ENCODE results near the gene TRAF7.
"Not testable (repeated sequence)": the region's sequence is repeated elsewhere in the genome, so short reads cannot be mapped to it uniquely, and the experiment has no call there.

TRAF7 gene

GRCh38 chr16:2129251-2129650, 26.3 kb upstream of the TRAF7 start:
- not testable (repeated sequence) for H3K36me3 ChIP-seq (ENCODE audit: control insufficient read depth in 2 of 2, insufficient read depth in 2 of 2, low read length in 2 of 2); H3K9me3 ChIP-seq (ENCODE audit: control insufficient read depth in 2 of 2, low read length in 2 of 2); H3K27me3 ChIP-seq (ENCODE audit: control insufficient read depth in 2 of 2, insufficient read depth in 2 of 2, low read length in 2 of 2); H3K27ac ChIP-seq (ENCODE audit: low read depth in 2 of 2, low read length in 2 of 2); H3K9ac ChIP-seq (ENCODE audit: low read depth in 1 of 2, low read length in 2 of 2); H3K4me3 ChIP-seq (ENCODE audit: low read length in 2 of 2)
- peaks cover 15 to 27% of the 10 kb centered on the region in 2 donors for H3K4me1 ChIP-seq (ENCODE audit: control insufficient read depth in 2 of 2, insufficient read depth in 2 of 2, low read length in 2 of 2)

GRCh38 chr16:2129890-2130447, 25.6 kb upstream of the TRAF7 start:
- H3K9ac ChIP-seq (ENCODE audit: low read depth in 1 of 2, low read length in 2 of 2); H3K27ac ChIP-seq (ENCODE audit: low read depth in 2 of 2, low read length in 2 of 2); H3K27me3 ChIP-seq (ENCODE audit: control insufficient read depth in 2 of 2, insufficient read depth in 2 of 2, low read length in 2 of 2); H3K9me3 ChIP-seq (ENCODE audit: control insufficient read depth in 2 of 2, low read length in 2 of 2); H3K36me3 ChIP-seq (ENCODE audit: control insufficient read depth in 2 of 2, insufficient read depth in 2 of 2, low read length in 2 of 2); H3K4me3 ChIP-seq (ENCODE audit: low read length in 2 of 2): not testable (repeated sequence)
- H3K4me1 ChIP-seq (ENCODE audit: control insufficient read depth in 2 of 2, insufficient read depth in 2 of 2, low read length in 2 of 2) = peaks cover 15 to 25% of the 10 kb centered on the region in 2 donors

- H3K9ac ChIP-seq (ENCODE audit: low read depth in 1 of 2, low read length in 2 of 2) = not testable (repeated sequence)
Measured at GRCh38 chr16:2133797-2134196, 21.8 kb upstream of the TRAF7 start.

GRCh38 chr16:2135071-2135470, 20.5 kb upstream of the TRAF7 start:
- peak overlapping the region; percentile 43 to 48 for H3K4me3 ChIP-seq (ENCODE audit: low read length in 2 of 2)
- not testable (repeated sequence) for H3K9me3 ChIP-seq (ENCODE audit: control insufficient read depth in 2 of 2, low read length in 2 of 2); H3K27me3 ChIP-seq (ENCODE audit: control insufficient read depth in 2 of 2, insufficient read depth in 2 of 2, low read length in 2 of 2); H3K36me3 ChIP-seq (ENCODE audit: control insufficient read depth in 2 of 2, insufficient read depth in 2 of 2, low read length in 2 of 2)
- H3K4me1 ChIP-seq (ENCODE audit: control insufficient read depth in 2 of 2, insufficient read depth in 2 of 2, low read length in 2 of 2) = peaks cover 0 to 10% of the 10 kb centered on the region in 2 donors
- peak overlapping the region; percentile 42 to 48 for H3K27ac ChIP-seq (ENCODE audit: low read depth in 2 of 2, low read length in 2 of 2)
- peak overlapping the region in 1 of 2 donors; percentile 33 for H3K9ac ChIP-seq (ENCODE audit: low read depth in 1 of 2, low read length in 2 of 2)

More at GRCh38 chr16:2133797-2134196, 21.8 kb upstream of the TRAF7 start:
- not testable (repeated sequence) for H3K27ac ChIP-seq (ENCODE audit: low read depth in 2 of 2, low read length in 2 of 2); H3K27me3 ChIP-seq (ENCODE audit: control insufficient read depth in 2 of 2, insufficient read depth in 2 of 2, low read length in 2 of 2); H3K4me1 ChIP-seq (ENCODE audit: control insufficient read depth in 2 of 2, insufficient read depth in 2 of 2, low read length in 2 of 2); H3K4me3 ChIP-seq (ENCODE audit: low read length in 2 of 2); H3K9me3 ChIP-seq (ENCODE audit: control insufficient read depth in 2 of 2, low read length in 2 of 2); H3K36me3 ChIP-seq (ENCODE audit: control insufficient read depth in 2 of 2, insufficient read depth in 2 of 2, low read length in 2 of 2)

- H3K36me3 ChIP-seq (ENCODE audit: control insufficient read depth in 2 of 2, insufficient read depth in 2 of 2, low read length in 2 of 2); H3K27me3 ChIP-seq (ENCODE audit: control insufficient read depth in 2 of 2, insufficient read depth in 2 of 2, low read length in 2 of 2); H3K9me3 ChIP-seq (ENCODE audit: control insufficient read depth in 2 of 2, low read length in 2 of 2): not testable (repeated sequence)
- peak within 1 kb of the TSS; percentile 32 to 51 for H3K9ac ChIP-seq (ENCODE audit: low read depth in 1 of 2, low read length in 2 of 2)
- peaks cover 2 to 15% of the 10 kb centered on the region in 2 donors for H3K4me1 ChIP-seq (ENCODE audit: control insufficient read depth in 2 of 2, insufficient read depth in 2 of 2, low read length in 2 of 2)
- peak within 1 kb of the TSS; percentile 52 to 57 for H3K4me3 ChIP-seq (ENCODE audit: low read length in 2 of 2)
- H3K27ac ChIP-seq (ENCODE audit: low read depth in 2 of 2, low read length in 2 of 2) = peak within 1 kb of the TSS; percentile 61 to 68
Measured at GRCh38 chr16:2135770-2136490, 19.7 kb upstream of the TRAF7 start, which contains the start of gene PKD1. TSS of gene PKD1 (minus strand) at chr16:2135898. CDS start at chr16:2135689, 209 bp downstream.

GRCh38 chr16:2142942-2143877, 12.4 kb upstream of the TRAF7 start:
- no peak overlapping the region for H3K4me3 ChIP-seq (ENCODE audit: low read length in 2 of 2)

GRCh38 chr16:2143878-2144485, 11.6 kb upstream of the TRAF7 start:
- Histone ChIP-seq H3K9ac (ENCODE audit: low read depth in 1 of 2, low read length in 2 of 2) (no peak overlapping the region), H3K4me3 (ENCODE audit: low read length in 2 of 2) (no peak overlapping the region), H3K27me3 (ENCODE audit: control insufficient read depth in 2 of 2, insufficient read depth in 2 of 2, low read length in 2 of 2) (no peaks in the 10 kb centered on the region), H3K4me1 (ENCODE audit: control insufficient read depth in 2 of 2, insufficient read depth in 2 of 2, low read length in 2 of 2) (peaks cover 14 to 20% of the 10 kb centered on the region in 2 donors), H3K36me3 (ENCODE audit: control insufficient read depth in 2 of 2, insufficient read depth in 2 of 2, low read length in 2 of 2) (no peaks in the 10 kb centered on the region), H3K27ac (ENCODE audit: low read depth in 2 of 2, low read length in 2 of 2) (no peak overlapping the region), H3K9me3 (ENCODE audit: control insufficient read depth in 2 of 2, low read length in 2 of 2) (no peaks in the 10 kb centered on the region)

More at GRCh38 chr16:2142942-2143877, 12.4 kb upstream of the TRAF7 start:
- Histone ChIP-seq H3K9me3 (ENCODE audit: control insufficient read depth in 2 of 2, low read length in 2 of 2) (no peaks in the 10 kb centered on the region), H3K9ac (ENCODE audit: low read depth in 1 of 2, low read length in 2 of 2) (no peak overlapping the region), H3K27me3 (ENCODE audit: control insufficient read depth in 2 of 2, insufficient read depth in 2 of 2, low read length in 2 of 2) (no peaks in the 10 kb centered on the region), H3K27ac (ENCODE audit: low read depth in 2 of 2, low read length in 2 of 2) (no peak overlapping the region), H3K4me1 (ENCODE audit: control insufficient read depth in 2 of 2, insufficient read depth in 2 of 2, low read length in 2 of 2) (peaks cover 9 to 17% of the 10 kb centered on the region in 2 donors), H3K36me3 (ENCODE audit: control insufficient read depth in 2 of 2, insufficient read depth in 2 of 2, low read length in 2 of 2) (no peaks in the 10 kb centered on the region)

GRCh38 chr16:2145843-2146242, 9.7 kb upstream of the TRAF7 start:
- Histone ChIP-seq H3K4me1 (ENCODE audit: control insufficient read depth in 2 of 2, insufficient read depth in 2 of 2, low read length in 2 of 2) (peaks cover 25 to 29% of the 10 kb centered on the region in 2 donors), H3K9me3 (ENCODE audit: control insufficient read depth in 2 of 2, low read length in 2 of 2) (no peaks in the 10 kb centered on the region), H3K36me3 (ENCODE audit: control insufficient read depth in 2 of 2, insufficient read depth in 2 of 2, low read length in 2 of 2) (no peaks in the 10 kb centered on the region), H3K27ac (ENCODE audit: low read depth in 2 of 2, low read length in 2 of 2) (no peak overlapping the region), H3K9ac (ENCODE audit: low read depth in 1 of 2, low read length in 2 of 2) (no peak overlapping the region), H3K4me3 (ENCODE audit: low read length in 2 of 2) (no peak overlapping the region), H3K27me3 (ENCODE audit: control insufficient read depth in 2 of 2, insufficient read depth in 2 of 2, low read length in 2 of 2) (no peaks in the 10 kb centered on the region)

GRCh38 chr16:2147378-2147777, 8.2 kb upstream of the TRAF7 start:
- H3K4me3 ChIP-seq (ENCODE audit: low read length in 2 of 2) = peak overlapping the region in 1 of 2 donors; percentile 20
- peak overlapping the region in 1 of 2 donors; percentile 69 for H3K9ac ChIP-seq (ENCODE audit: low read depth in 1 of 2, low read length in 2 of 2)
- H3K27me3 ChIP-seq (ENCODE audit: control insufficient read depth in 2 of 2, insufficient read depth in 2 of 2, low read length in 2 of 2) = no peaks in the 10 kb centered on the region
- peaks cover 41 to 45% of the 10 kb centered on the region in 2 donors for H3K4me1 ChIP-seq (ENCODE audit: control insufficient read depth in 2 of 2, insufficient read depth in 2 of 2, low read length in 2 of 2)
- H3K36me3 ChIP-seq (ENCODE audit: control insufficient read depth in 2 of 2, insufficient read depth in 2 of 2, low read length in 2 of 2) = peaks cover 3 to 11% of the 10 kb centered on the region in 2 donors
- no peaks in the 10 kb centered on the region for H3K9me3 ChIP-seq (ENCODE audit: control insufficient read depth in 2 of 2, low read length in 2 of 2)
- peak overlapping the region; percentile 72 to 88 for H3K27ac ChIP-seq (ENCODE audit: low read depth in 2 of 2, low read length in 2 of 2)

Measured in mucosa of rectum (tissue), 2 donors.